Smooth muscle cell (in vitro differentiated cells): Measurements from ENCODE around the gene BRCA1. TPM values are rescaled to one million over a fixed set of nuclear protein-coding genes. Genes with fewer than 3 reads are reported as not detected.

ENCODE experiments used
- DNase-seq: peaks from one replicate; lab custom pipeline; 2025; ENCODE audit not compliant: unreplicated experiment; lab: John Stamatoyannopoulos, UW
- H2AFZ ChIP-seq: fragments of 200-600 bp; sonication (generic); 2 replicates; pipeline ENCODE4 v1.6.0; 2016; ENCODE audit warnings: antibody characterized with exemption, low read depth, mild to moderate bottlenecking
- H3F3A ChIP-seq: fragments of 200-600 bp; sonication (generic); 2 replicates; pipeline ENCODE4 v1.6.0; 2017; ENCODE audit warnings: antibody characterized with exemption, low read depth
- H3K27ac ChIP-seq: fragments of 200-600 bp; sonication (generic); 2 replicates; pipeline ENCODE4 v1.5.1; 2016; ENCODE audit warnings: low read depth, mild to moderate bottlenecking
- H3K27me3 ChIP-seq: fragments of 200-600 bp; sonication (generic); 2 replicates; pipeline ENCODE4 v1.6.1; 2016; ENCODE audit warnings: low read depth, mild to moderate bottlenecking
- H3K36me3 ChIP-seq: fragments of 200-600 bp; sonication (generic); 2 replicates; pipeline ENCODE4 v1.5.1; 2016; ENCODE audit warnings: low read depth
- H3K4me1 ChIP-seq: fragments of 200-600 bp; sonication (generic); 2 replicates; pipeline ENCODE4 v1.5.1; 2016; ENCODE audit warnings: low read depth
- H3K4me2 ChIP-seq: fragments of 200-600 bp; sonication (generic); 2 replicates; pipeline ENCODE4 v1.6.0; 2016; ENCODE audit warnings: mild to moderate bottlenecking
- H3K4me3 ChIP-seq: fragments of 200-600 bp; sonication (generic); 2 replicates; pipeline ENCODE4 v1.5.1; 2016; ENCODE audit warnings: mild to moderate bottlenecking
- H3K79me2 ChIP-seq: fragments of 200-600 bp; sonication (generic); 2 replicates; pipeline ENCODE4 v1.6.0; 2016; ENCODE audit warnings: low read depth, mild to moderate bottlenecking
- H3K9ac ChIP-seq: fragments of 200-600 bp; sonication (generic); 2 replicates; pipeline ENCODE4 v1.6.0; 2016; ENCODE audit warnings: low read depth
- H3K9me3 ChIP-seq: fragments of 200-600 bp; sonication (generic); replicated peaks from 2 replicates; pipeline ENCODE4 v1.5.1; 2016; ENCODE audit warnings: low read depth
- H4K20me1 ChIP-seq: fragments of 200-600 bp; sonication (generic); 2 replicates; pipeline ENCODE4 v1.6.0; 2016; ENCODE audit warnings: low read depth
- WGBS: methylation state at CpG from one replicate; pipeline ENCODE4 v1.1.7; 2016; ENCODE audit warnings: low lambda C conversion rate; 5-methylcytosine and 5-hydroxymethylcytosine counted together
- polyA plus RNA-seq: library from polyadenylated mRNA; unstranded; fragments of >200 nt; fragmentation: Nextera tagmentation; extraction: Ambion mirVana; gene quantifications from 2 replicates; pipeline ENCODE4 v1.2.1, GENCODE V29; 2016
- total RNA-seq: library from RNA; depleted of rRNA; stranded (reverse); fragments of >200 nt; gene quantifications from 2 replicates; pipeline ENCODE4 v1.2.3, GENCODE V29; 2014
- TF ChIP-seq, protein P1 (sequence below): fragments of 200-600 bp; sonication (generic); IDR thresholded peaks from 2 replicates; pipeline ENCODE4 v1.5.1; 2017; ENCODE audit warnings: borderline replicate concordance, mild to moderate bottlenecking, antibody characterized with exemption; ENCODE audit not compliant: insufficient read depth, poor library complexity, severe bottlenecking

Gene BRCA1
- total and polyA plus RNA-seq, 2 experiments from 2014 or later = 5.4 to 22.7 TPM

DNA sequence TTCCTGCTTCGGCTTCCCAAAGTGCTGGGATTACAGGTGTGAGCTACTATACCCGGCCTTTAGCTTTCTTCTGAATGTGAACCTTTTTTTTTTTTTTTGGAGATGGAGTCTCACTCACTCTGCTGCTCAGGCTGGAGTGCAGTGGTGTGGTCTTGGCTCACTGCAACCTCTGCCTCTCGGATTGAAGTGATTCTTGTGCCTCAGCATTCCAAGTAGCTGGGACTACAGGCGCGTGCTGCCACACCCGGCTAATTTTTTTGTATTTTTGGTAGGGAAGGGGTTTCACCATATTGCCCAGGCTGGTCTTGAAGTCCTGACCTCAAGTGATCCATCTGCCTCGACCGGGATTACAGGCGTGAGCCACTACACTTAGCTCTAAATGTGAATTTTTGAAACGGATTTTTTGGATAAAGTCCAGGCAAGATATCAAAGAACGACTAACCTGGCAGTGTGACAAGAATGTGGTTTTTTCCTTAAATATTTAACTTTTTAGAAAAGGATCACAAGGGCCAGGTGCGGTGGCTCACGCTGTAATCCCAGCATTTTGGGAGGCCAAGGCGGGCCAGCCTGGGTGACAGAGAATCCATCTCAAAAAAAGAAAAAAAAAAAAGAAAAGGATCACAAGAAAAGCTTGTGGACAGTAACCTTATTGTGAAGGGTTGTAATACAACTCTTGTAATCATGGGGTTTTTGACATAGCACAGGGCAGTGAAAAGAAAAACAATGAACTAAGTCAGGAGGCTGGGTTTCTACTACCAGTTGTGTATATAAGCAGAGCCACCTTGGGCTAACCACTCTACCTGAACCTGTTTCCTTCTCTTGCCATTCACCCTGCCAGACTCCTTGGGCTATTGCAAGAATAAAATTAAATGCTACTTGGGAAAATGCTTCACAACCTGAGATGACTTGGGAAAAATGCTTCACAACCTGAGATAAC is 6.2 kb downstream of the BRCA1 start:
- H3K27me3 ChIP-seq = no peaks in the 10 kb centered on the region
- H3K4me2 ChIP-seq = no peak overlapping the region
- TF ChIP-seq, protein P1, sequence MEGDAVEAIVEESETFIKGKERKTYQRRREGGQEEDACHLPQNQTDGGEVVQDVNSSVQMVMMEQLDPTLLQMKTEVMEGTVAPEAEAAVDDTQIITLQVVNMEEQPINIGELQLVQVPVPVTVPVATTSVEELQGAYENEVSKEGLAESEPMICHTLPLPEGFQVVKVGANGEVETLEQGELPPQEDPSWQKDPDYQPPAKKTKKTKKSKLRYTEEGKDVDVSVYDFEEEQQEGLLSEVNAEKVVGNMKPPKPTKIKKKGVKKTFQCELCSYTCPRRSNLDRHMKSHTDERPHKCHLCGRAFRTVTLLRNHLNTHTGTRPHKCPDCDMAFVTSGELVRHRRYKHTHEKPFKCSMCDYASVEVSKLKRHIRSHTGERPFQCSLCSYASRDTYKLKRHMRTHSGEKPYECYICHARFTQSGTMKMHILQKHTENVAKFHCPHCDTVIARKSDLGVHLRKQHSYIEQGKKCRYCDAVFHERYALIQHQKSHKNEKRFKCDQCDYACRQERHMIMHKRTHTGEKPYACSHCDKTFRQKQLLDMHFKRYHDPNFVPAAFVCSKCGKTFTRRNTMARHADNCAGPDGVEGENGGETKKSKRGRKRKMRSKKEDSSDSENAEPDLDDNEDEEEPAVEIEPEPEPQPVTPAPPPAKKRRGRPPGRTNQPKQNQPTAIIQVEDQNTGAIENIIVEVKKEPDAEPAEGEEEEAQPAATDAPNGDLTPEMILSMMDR = no peak
- 91% methylated on average over 14 of the region's 14 CpGs for WGBS
- DNase-seq = no peak
- H3K27ac ChIP-seq = no peak overlapping the region
- no peak overlapping the region for H2AFZ ChIP-seq
- H3K4me1 ChIP-seq = peaks cover 3% of the 10 kb centered on the region
- no peaks in the 10 kb centered on the region for H3K36me3 ChIP-seq
- H3F3A ChIP-seq = no peaks in the 10 kb centered on the region
- H3K4me3 ChIP-seq = no peak overlapping the region
- no peaks in the 10 kb centered on the region for H3K79me2 ChIP-seq
- H4K20me1 ChIP-seq = no peaks in the 10 kb centered on the region
- H3K9ac ChIP-seq = no peak overlapping the region
- no peaks in the 10 kb centered on the region for H3K9me3 ChIP-seq

DNA sequence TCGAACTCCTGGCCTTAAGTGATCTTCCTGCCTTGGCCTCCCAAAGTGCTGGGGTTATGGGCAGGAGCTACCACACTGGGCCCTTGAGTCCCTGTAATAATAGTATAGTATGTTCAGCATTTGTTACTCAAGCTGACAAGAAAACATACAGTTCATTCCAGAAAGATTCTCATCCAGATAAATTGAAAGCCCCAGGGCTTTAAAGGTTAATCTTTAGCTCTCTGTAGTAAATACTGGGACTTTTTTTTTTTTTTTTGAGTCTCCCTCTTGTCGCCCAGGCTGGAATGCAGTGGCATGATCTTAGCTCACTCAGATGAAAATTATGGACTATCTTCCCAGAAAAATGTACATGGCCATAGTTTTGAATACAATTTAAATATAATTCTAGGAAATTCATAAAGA is 11.0 kb downstream of the BRCA1 start:
- Histone ChIP-seq H3K9me3 (no peaks in the 10 kb centered on the region), H3K9ac (no peak overlapping the region), H3K4me1 (no peaks in the 10 kb centered on the region), H3K4me2 (no peak overlapping the region), H3K27me3 (no peaks in the 10 kb centered on the region), H3K36me3 (no peaks in the 10 kb centered on the region), H3K4me3 (no peak overlapping the region), H3K79me2 (no peaks in the 10 kb centered on the region), H3F3A (no peaks in the 10 kb centered on the region), H3K27ac (no peak overlapping the region), H4K20me1 (no peaks in the 10 kb centered on the region), H2AFZ (no peak overlapping the region)
- TF ChIP-seq, protein P1 = no peak
- WGBS = 65% methylated on average over 2 of the region's 2 CpGs
- no peak for DNase-seq

DNA sequence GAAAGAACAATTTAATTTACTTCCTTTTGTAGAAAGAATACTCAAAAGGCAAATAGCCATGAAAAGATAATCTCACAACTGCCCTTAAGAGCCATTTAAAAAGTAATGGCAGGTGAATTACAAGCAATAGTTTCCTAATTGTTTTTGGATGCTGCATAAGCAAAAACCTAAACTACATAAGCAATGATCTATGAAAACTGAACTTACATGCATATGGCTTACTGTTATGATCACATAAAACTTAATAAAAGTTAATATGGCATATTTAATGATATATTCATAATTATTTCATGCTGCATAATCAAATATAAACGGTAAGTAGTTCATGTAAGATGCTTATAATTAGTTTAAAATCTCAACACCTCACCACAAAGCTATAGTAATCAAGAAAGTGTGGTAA is 18.6 kb downstream of the BRCA1 start:
- no peaks in the 10 kb centered on the region for H4K20me1 ChIP-seq
- H3K79me2 ChIP-seq = no peaks in the 10 kb centered on the region
- H3K4me1 ChIP-seq = no peaks in the 10 kb centered on the region
- H3K27me3 ChIP-seq = no peaks in the 10 kb centered on the region
- H3K4me2 ChIP-seq = no peak overlapping the region
- no peak overlapping the region for H3K9ac ChIP-seq
- no peak overlapping the region for H3K4me3 ChIP-seq
- no peak overlapping the region for H3K27ac ChIP-seq
- TF ChIP-seq, protein P1 = no peak
- DNase-seq = no peak
- WGBS = 95% methylated on average over 1 of the region's 1 CpG
- H3K9me3 ChIP-seq = no peaks in the 10 kb centered on the region
- H3K36me3 ChIP-seq = no peaks in the 10 kb centered on the region
- no peaks in the 10 kb centered on the region for H3F3A ChIP-seq
- no peak overlapping the region for H2AFZ ChIP-seq

DNA sequence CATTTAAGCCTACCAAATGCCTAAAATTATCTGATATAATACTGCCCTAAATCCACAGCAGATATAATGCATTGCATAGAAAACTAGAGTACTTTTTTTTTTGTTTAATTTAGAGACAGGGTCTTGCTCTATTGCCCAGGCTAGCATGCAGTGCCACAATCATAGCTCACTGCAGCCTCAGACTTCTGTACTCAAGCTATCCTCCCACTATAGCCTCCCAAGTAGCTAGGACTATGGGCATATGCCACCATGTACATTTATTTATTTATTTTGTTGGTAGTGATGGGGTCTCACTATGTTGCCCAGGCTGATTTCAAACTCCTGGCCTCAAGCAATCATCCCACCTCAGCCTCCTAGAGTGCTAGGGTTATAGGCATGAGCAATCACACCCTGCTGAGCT is 20.0 kb downstream of the BRCA1 start:
- Histone ChIP-seq H3K4me3 (no peak overlapping the region), H3K4me1 (no peaks in the 10 kb centered on the region), H3F3A (no peaks in the 10 kb centered on the region), H3K36me3 (no peaks in the 10 kb centered on the region), H2AFZ (no peak overlapping the region), H3K27ac (no peak overlapping the region), H3K27me3 (no peaks in the 10 kb centered on the region), H3K4me2 (no peak overlapping the region), H3K9ac (no peak overlapping the region), H4K20me1 (no peaks in the 10 kb centered on the region), H3K79me2 (no peaks in the 10 kb centered on the region), H3K9me3 (no peaks in the 10 kb centered on the region)
- TF ChIP-seq, protein P1 = no peak
- no peak for DNase-seq
